H9 (cell line): ENCODE results near the gene CNNM1. TPM values are rescaled to one million over a fixed set of nuclear protein-coding genes. Genes with fewer than 3 reads are reported as not detected.

Experiments used
- DNase-seq: peaks from one replicate; pipeline ENCODE4 v3.0.0-alpha.2; 2017
- H2AFZ ChIP-seq: one replicate; pipeline ENCODE4 v1.6.1; 2013; ENCODE audit warnings: mild to moderate bottlenecking, low read length, control low read depth, moderate library complexity
- H2AK5ac ChIP-seq: 2 replicates; pipeline ENCODE4 v1.6.1; 2013; ENCODE audit warnings: low read length, control low read depth, mixed read lengths; ENCODE audit not compliant: insufficient read length
- H2BK120ac ChIP-seq: one replicate; pipeline ENCODE4 v1.6.1; 2013; ENCODE audit warnings: low read depth, mild to moderate bottlenecking, low read length, control low read depth, inconsistent platforms; ENCODE audit not compliant: poor library complexity, severe bottlenecking
- H2BK12ac ChIP-seq: 2 replicates; pipeline ENCODE4 v1.6.1; 2013; ENCODE audit warnings: low read length, control low read depth, mixed read lengths, low read depth; ENCODE audit not compliant: insufficient read length
- H2BK15ac ChIP-seq: 2 replicates; pipeline ENCODE4 v1.6.1; 2013; ENCODE audit warnings: low read depth, low read length, control low read depth
- H2BK20ac ChIP-seq: one replicate; pipeline ENCODE4 v1.6.1; 2013; ENCODE audit warnings: low read depth, mild to moderate bottlenecking, low read length, control low read depth, inconsistent platforms; ENCODE audit not compliant: poor library complexity, severe bottlenecking
- H2BK5ac ChIP-seq: 2 replicates; pipeline ENCODE4 v1.6.1; 2013; ENCODE audit warnings: low read length, control low read depth, mixed read lengths; ENCODE audit not compliant: insufficient read length
- H3K14ac ChIP-seq: 2 replicates; pipeline ENCODE4 v1.6.1; 2013; ENCODE audit warnings: low read length, control low read depth; ENCODE audit not compliant: insufficient read depth
- H3K18ac ChIP-seq: 2 replicates; pipeline ENCODE4 v1.6.1; 2013; ENCODE audit warnings: low read depth, mild to moderate bottlenecking, mixed read lengths, low read length, control low read depth; ENCODE audit not compliant: insufficient read length
- H3K23ac ChIP-seq: 2 replicates; pipeline ENCODE4 v1.6.1; 2013; ENCODE audit warnings: low read length, control low read depth, mixed read lengths, low read depth; ENCODE audit not compliant: insufficient read length
- H3K23me2 ChIP-seq: 2 replicates; pipeline ENCODE4 v1.6.1; 2013; ENCODE audit warnings: low read depth, mild to moderate bottlenecking, mixed read lengths, low read length, control low read depth; ENCODE audit not compliant: insufficient read length, poor library complexity, severe bottlenecking
- H3K27ac ChIP-seq: 2 replicates; pipeline ENCODE4 v1.5.1; 2013; ENCODE audit warnings: low read length, control low read depth, mixed read lengths, low read depth; ENCODE audit not compliant: insufficient read length
- H3K27me3 ChIP-seq: 2 replicates; pipeline ENCODE4 v1.6.1; 2013; ENCODE audit warnings: low read length, control low read depth, inconsistent platforms; ENCODE audit not compliant: insufficient read depth
- H3K4ac ChIP-seq: 2 replicates; pipeline ENCODE4 v1.6.1; 2013; ENCODE audit warnings: low read depth, mild to moderate bottlenecking, control low read depth, inconsistent platforms, low read length, moderate library complexity
- H3K4me1 ChIP-seq: 2 replicates; pipeline ENCODE4 v1.6.1; 2013; ENCODE audit warnings: low read length, control low read depth, inconsistent platforms; ENCODE audit not compliant: insufficient read depth
- H3K4me2 ChIP-seq: 2 replicates; pipeline ENCODE4 v1.6.1; 2013; ENCODE audit warnings: low read length, control low read depth, mixed read lengths; ENCODE audit not compliant: insufficient read length, insufficient read depth
- H3K56ac ChIP-seq: 2 replicates; pipeline ENCODE4 v1.6.1; 2013; ENCODE audit warnings: low read depth, mild to moderate bottlenecking, mixed read lengths, low read length, control low read depth; ENCODE audit not compliant: insufficient read length
- H3K79me1 ChIP-seq: 2 replicates; pipeline ENCODE4 v1.6.1; 2013; ENCODE audit warnings: low read depth, mild to moderate bottlenecking, moderate library complexity, low read length, control low read depth, inconsistent platforms; ENCODE audit not compliant: insufficient read depth, poor library complexity, severe bottlenecking
- H3K79me2 ChIP-seq: 2 replicates; pipeline ENCODE4 v1.6.1; 2013; ENCODE audit warnings: low read length, control low read depth, inconsistent platforms; ENCODE audit not compliant: insufficient read depth
- H3K9ac ChIP-seq: 2 replicates; pipeline ENCODE4 v1.6.1; 2013; ENCODE audit warnings: low read length, control low read depth, mixed read lengths; ENCODE audit not compliant: insufficient read length; ENCODE audit errors: extremely low read depth
- H3K9me3 ChIP-seq: one replicate; pipeline ENCODE4 v1.6.1; 2013; ENCODE audit warnings: low read depth, low read length, inconsistent platforms; ENCODE audit not compliant: control insufficient read depth
- H3T11ph ChIP-seq: one replicate; pipeline ENCODE4 v1.6.1; 2013; ENCODE audit warnings: mild to moderate bottlenecking, low read length, control low read depth, inconsistent platforms
- H4K20me1 ChIP-seq: one replicate; pipeline ENCODE4 v1.6.1; 2013; ENCODE audit not compliant: control insufficient read depth, insufficient read length, insufficient read depth
- H4K5ac ChIP-seq: 2 replicates; pipeline ENCODE4 v1.6.1; 2013; ENCODE audit warnings: low read depth, mild to moderate bottlenecking, mixed read lengths, low read length, control low read depth; ENCODE audit not compliant: insufficient read length
- H4K8ac ChIP-seq: replicated peaks from 2 replicates; pipeline ENCODE4 v1.6.1; 2013; ENCODE audit warnings: low read length, control low read depth, mixed read lengths, low read depth; ENCODE audit not compliant: insufficient read length
- H4K91ac ChIP-seq: 2 replicates; pipeline ENCODE4 v1.6.1; 2013; ENCODE audit warnings: low read depth, mild to moderate bottlenecking, moderate library complexity, mixed read lengths, low read length, control low read depth; ENCODE audit not compliant: insufficient read length
- H3K27ac Mint-ChIP-seq, 3 experiments: 2 replicates in 2 of 3; 3 replicates in 1 of 3; pipeline ENCODE4 v1.8.0; 2020 to 2021; ENCODE audit warnings: mixed read lengths in 3 of 3, mild to moderate bottlenecking in 1 of 3, moderate library complexity in 1 of 3
- H3K27me3 Mint-ChIP-seq: 2 replicates; pipeline ENCODE4 v1.8.0; 2021; ENCODE audit warnings: low read depth, mild to moderate bottlenecking, moderate library complexity, mixed read lengths
- H3K36me3 Mint-ChIP-seq, 3 experiments: 2 replicates in 2 of 3; 3 replicates in 1 of 3; pipeline ENCODE4 v1.8.0; 2020 to 2021; ENCODE audit warnings: low read depth in 3 of 3, mixed read lengths in 3 of 3; ENCODE audit not compliant: insufficient read depth in 1 of 3
- H3K4me1 Mint-ChIP-seq, 2 experiments: 2 replicates each; pipeline ENCODE4 v1.8.0; 2020; ENCODE audit warnings: mixed read lengths in 2 of 2
- H3K4me3 Mint-ChIP-seq, 2 experiments: 2 replicates in 1 of 2; 3 replicates in 1 of 2; pipeline ENCODE4 v1.8.0; 2020 to 2021; ENCODE audit warnings: mild to moderate bottlenecking in 2 of 2, mixed read lengths in 2 of 2, moderate library complexity in 1 of 2
- H3K9me3 Mint-ChIP-seq, 2 experiments: 2 replicates in 1 of 2; 3 replicates in 1 of 2; pipeline ENCODE4 v1.8.0; 2020; ENCODE audit warnings: mild to moderate bottlenecking in 2 of 2, mixed read lengths in 2 of 2, moderate library complexity in 1 of 2
- CTCF ChIP-seq: fragments of 200-600 bp; sonication (generic); conservative IDR thresholded peaks from 3 replicates; pipeline ENCODE4 v1.8.0; 2021; ENCODE audit warnings: antibody characterized with exemption, mild to moderate bottlenecking
- WGBS: extraction: QIAGEN DNeasy Blood & Tissue Kit; methylation state at CpG from one replicate; pipeline ENCODE4 v1.1.7; 2013; ENCODE audit warnings: missing lambda C conversion rate, low lambda C conversion rate, mixed read lengths; ENCODE audit not compliant: insufficient read length; ENCODE audit errors: extremely low coverage; 5-methylcytosine and 5-hydroxymethylcytosine counted together
- total RNA-seq: library from RNA; stranded (reverse); gene quantifications from 2 replicates; pipeline ENCODE4 v1.2.1, GENCODE V29; 2021

CNNM1 gene
- total RNA-seq, 1 experiment from 2014 or later, result 0.35 TPM

GRCh38 chr10:99391346-99391745 lies 62.2 kb downstream of the CNNM1 start:
- no peak overlapping the region for H2AK5ac ChIP-seq
- no peak overlapping the region for H3T11ph ChIP-seq
- no peak overlapping the region for H4K91ac ChIP-seq
- no peak overlapping the region for H3K23ac ChIP-seq
- H3K56ac ChIP-seq, result no peak overlapping the region
- H2BK12ac ChIP-seq, result no peak overlapping the region
- H3K9me3 ChIP-seq, result no peaks in the 10 kb centered on the region
- H3K36me3 Mint-ChIP-seq, result peaks cover 0 to 9% (median 0%) of the 10 kb centered on the region in 3 experiments; a peak in 3 of 7 replicates
- H3K23me2 ChIP-seq, result no peaks in the 10 kb centered on the region
- no peak for DNase-seq
- H2AFZ ChIP-seq, result no peak overlapping the region
- H3K27me3 Mint-ChIP-seq, result peaks cover 7% of the 10 kb centered on the region
- no peak overlapping the region for H3K4me3 Mint-ChIP-seq
- H3K9me3 Mint-ChIP-seq, result no peaks in the 10 kb centered on the region; a peak in 1 of 5 replicates
- no peak overlapping the region for H2BK5ac ChIP-seq
- H3K27ac ChIP-seq, result no peak overlapping the region
- H2BK120ac ChIP-seq, result no peak overlapping the region
- WGBS, result no CpG with 5 or more reads among the region's 2 CpGs
- no peak for TF ChIP-seq CTCF
- H3K18ac ChIP-seq, result no peak overlapping the region
- no peak overlapping the region for H3K4me2 ChIP-seq
- H3K27ac Mint-ChIP-seq, result no peak overlapping the region
- H3K9ac ChIP-seq, result no peak overlapping the region
- H3K4ac ChIP-seq, result no peak overlapping the region
- no peaks in the 10 kb centered on the region for H3K79me2 ChIP-seq
- H3K4me1 ChIP-seq, result peaks cover 7% of the 10 kb centered on the region; the same call in 1 of the 2 replicates
- H3K27me3 ChIP-seq, result no peaks in the 10 kb centered on the region
- H2BK15ac ChIP-seq, result no peak overlapping the region
- H3K14ac ChIP-seq, result no peak overlapping the region
- H4K8ac ChIP-seq, result no peak overlapping the region
- no peak overlapping the region for H2BK20ac ChIP-seq
- H3K4me1 Mint-ChIP-seq, result peaks cover 35 to 45% of the 10 kb centered on the region in 2 experiments
- no peaks in the 10 kb centered on the region for H3K79me1 ChIP-seq
- H4K20me1 ChIP-seq, result no peaks in the 10 kb centered on the region
- no peak overlapping the region for H4K5ac ChIP-seq
